ENCODE measurements around the gene ADAMTS14.

Gene ADAMTS14

DNA sequence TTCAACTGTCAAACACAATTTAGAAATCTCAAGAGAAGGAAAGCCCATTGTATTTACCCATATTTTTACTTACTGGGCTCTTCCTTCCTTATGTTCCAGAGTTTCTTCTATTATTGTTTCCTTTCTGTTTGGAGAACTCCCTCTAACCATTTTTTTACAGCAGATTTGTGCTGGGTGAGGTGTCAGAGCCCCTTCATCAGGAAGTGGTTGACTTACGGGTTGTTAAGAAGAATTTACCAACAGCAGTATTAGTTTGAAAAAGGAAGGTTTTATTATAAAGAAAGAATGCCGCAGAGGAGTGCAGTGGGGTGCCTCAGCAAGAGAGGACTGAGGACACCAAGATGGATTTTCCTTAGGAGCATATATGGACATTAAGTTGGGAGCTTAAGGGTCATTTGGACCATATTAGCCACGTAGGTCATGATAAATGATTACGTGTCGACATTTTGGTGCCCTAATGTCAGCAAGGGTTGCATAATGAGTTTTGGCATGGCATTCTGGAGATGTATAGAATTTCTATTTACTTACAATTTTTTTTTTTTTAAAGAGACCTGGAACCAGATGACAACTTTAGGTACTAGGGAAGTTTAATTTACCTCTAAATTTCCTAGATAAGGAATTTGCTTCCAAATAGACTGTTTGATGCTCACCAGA is 119.2 kb downstream of the ADAMTS14 start:
- TF ChIP-seq, protein P1, sequence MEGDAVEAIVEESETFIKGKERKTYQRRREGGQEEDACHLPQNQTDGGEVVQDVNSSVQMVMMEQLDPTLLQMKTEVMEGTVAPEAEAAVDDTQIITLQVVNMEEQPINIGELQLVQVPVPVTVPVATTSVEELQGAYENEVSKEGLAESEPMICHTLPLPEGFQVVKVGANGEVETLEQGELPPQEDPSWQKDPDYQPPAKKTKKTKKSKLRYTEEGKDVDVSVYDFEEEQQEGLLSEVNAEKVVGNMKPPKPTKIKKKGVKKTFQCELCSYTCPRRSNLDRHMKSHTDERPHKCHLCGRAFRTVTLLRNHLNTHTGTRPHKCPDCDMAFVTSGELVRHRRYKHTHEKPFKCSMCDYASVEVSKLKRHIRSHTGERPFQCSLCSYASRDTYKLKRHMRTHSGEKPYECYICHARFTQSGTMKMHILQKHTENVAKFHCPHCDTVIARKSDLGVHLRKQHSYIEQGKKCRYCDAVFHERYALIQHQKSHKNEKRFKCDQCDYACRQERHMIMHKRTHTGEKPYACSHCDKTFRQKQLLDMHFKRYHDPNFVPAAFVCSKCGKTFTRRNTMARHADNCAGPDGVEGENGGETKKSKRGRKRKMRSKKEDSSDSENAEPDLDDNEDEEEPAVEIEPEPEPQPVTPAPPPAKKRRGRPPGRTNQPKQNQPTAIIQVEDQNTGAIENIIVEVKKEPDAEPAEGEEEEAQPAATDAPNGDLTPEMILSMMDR (IDR thresholded peaks at IDR 0.05) = no peak

- TF ChIP-seq, protein P1 (IDR thresholded peaks at IDR 0.05) = no peak
Observed at GRCh38 chr10:70795613-70796012, 123.3 kb downstream of the ADAMTS14 start.

GRCh38 chr10:70797840-70798239 is 125.5 kb downstream of the ADAMTS14 start:
- TF ChIP-seq, protein P1 (IDR thresholded peaks at IDR 0.05) = no peak

GRCh38 chr10:70799124-70799523 is 126.8 kb downstream of the ADAMTS14 start:
- TF ChIP-seq, protein P1 (IDR thresholded peaks at IDR 0.05) = no peak

DNA sequence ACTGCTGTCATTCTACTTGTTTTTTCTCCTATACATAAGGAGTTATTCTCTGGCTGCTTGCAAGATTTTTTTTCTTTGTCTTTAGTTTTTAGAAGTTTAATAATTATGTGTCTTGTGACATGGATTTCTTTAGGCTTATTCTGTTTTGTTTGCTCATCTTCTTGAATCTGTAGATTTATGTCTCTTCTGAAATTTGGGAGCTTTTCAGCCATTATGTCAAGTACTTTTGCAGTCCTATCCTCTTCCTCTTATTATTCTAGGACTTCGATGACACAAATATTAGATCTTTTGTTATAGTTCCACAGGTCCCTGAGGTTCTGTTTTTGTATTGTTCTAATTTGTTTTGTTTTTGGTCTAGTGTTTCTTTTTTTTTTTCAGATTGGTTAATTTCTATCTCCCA is 129.5 kb downstream of the ADAMTS14 start:
- TF ChIP-seq, protein P1 (IDR thresholded peaks at IDR 0.05) = no peak

DNA sequence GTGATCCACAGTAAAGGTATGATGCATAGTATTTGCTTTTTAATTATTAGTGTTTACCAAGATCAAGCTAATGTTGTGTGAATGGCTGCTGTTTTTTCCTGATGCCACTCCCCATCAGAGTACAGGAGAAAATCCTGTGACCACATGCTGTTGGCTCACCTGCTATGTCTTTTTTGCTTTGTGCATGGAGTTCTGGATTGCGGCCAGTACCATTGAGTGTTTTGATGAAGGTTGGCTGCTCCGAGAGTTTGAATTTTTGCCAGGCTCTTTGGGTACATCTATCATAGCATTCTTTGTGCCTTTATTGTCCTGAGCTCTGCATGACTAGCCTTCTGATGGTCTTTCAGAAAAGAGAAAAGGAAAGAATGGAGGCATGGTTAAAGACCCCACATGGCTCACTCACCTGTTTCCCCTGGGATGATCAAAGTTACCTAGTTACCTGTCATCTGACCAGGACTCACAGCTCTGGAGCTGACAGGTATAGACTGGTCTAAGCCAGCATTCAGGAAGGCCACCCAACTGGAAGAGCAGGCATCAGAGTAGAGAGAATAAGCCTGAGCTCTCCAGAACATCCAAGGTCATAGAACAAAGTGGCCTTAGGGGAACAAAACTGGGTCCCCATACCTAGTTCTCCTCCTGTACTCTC is 131.6 kb downstream of the ADAMTS14 start:
- TF ChIP-seq, protein P1 (IDR thresholded peaks at IDR 0.05) = no peak

GRCh38 chr10:70804421-70804808 is 132.1 kb downstream of the ADAMTS14 start:
- TF ChIP-seq, protein P1 (IDR thresholded peaks at IDR 0.05) = no peak
